HTR-8/SVneo (cell line): ENCODE results near the gene RNFT2.

Source experiments
- DNase-seq: peaks from one replicate; pipeline ENCODE4 v3.0.0; 2011; ENCODE audit warnings: low spot score, mixed read lengths; ENCODE audit not compliant: insufficient read length
- FAIRE-seq: peaks from 2 replicates; lab custom pipeline; 2011; peaks lifted over from hg19 to GRCh38; lab: Jason Lieb, UNC

The RNFT2 gene

DNA sequence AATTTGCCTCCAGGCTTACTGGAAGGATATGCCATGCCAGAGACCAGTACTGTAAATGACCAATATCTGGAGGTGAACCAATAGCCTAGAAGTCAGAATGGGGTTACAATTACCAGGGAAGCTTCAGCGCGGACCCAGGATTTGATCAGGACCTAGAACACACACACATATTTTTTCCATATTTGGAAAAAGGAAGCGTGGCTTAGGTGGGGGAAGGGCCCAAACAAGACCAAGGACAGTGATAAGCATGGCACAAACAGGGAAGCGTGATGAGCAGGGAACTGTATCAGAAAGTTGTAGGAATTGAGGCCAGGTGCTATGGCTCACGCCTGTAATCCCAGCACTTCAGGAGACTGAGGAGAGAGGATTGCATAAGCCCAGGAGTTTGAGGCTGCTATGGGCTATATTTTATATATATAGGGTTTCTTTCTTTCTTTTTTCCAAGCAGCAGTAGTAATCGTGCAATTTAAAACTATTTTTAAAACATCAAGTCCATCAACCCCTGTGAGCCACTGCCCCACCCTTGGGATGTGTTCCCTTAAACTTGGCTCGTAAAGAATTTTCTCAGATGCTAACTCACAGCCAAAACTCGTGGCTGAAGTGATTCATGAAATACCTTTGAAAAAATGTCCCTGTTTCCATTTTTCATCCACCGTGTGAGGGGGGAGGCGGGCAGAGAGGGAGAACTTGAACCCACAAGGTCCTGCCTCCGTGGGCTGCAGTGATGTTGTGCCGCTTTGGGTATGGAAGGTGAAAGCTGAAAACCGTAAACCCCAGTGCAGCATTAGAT lies 126.5 kb downstream of the RNFT2 start:
- DNase-seq (no peak), FAIRE-seq (peak; percentile 23)

DNA sequence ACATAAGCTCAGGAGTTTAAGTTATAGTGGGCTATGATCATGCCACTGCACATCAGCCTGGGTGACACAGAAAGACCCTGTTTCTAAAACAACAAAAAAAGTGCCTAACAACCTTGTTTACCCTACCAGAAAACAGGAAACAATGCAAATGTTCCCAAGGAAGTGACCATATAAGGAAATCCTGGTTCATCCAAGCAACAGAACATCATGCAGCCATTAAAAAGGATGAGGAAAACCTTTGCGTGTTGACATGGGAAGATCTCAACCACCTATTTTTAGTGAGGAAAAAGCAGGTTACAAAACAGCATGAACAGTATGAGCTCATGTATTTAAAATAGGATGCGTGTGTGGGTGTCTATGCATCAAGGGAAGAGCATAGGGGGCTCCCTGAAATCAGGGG lies 129.4 kb downstream of the RNFT2 start:
- FAIRE-seq (no peak), DNase-seq (no peak)

DNA sequence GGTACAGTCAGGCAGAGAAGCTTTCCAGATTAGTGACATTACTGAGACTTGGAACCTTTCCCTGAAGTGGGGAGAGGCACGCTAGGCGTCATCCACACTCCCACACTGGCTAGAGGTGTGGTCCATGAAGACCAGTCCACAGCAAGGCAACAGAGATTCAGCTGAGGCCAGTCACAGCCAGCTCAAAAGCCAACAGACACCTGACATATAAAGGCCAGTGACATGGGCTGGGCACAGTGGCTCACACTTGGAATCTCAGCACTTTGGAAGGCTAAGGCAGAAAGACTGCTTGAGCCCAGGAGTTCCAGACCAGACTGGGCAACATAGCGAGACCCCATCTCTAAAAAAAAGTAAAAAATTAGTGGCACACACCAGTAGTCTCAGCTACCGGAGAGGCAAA lies 132.2 kb downstream of the RNFT2 start:
- no peak for FAIRE-seq
- no peak for DNase-seq

DNA sequence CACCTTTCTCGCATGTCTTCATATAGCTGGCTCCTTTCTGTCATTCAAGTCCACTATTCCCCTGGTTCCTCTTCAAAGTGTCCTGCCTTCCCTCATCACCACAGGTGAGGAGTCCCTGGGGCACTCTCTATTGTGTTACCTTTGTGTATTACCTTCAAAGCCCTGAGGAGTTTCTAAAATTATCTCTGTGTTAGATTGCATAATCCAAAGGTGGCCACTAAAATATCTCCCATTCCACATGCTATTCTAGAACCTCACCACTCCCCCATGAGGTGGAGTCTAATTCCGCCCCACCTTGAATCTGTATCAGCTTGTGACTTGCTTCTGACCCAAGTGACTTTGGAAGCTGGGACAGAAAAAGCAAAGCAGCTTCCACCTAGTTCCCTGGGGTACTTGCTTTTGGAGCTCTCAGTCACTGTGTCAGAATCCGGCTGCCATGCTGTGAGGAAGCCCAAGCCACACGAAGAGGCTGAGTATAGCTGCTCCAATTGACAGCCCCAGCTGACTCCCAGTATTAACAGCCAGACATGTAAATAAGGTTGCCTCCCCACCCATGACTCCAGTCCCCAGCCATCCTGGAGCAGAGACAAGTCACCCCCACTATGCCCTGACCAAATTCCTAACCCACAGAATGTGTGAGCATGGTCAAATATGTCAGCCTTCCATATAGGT lies 136.3 kb downstream of the RNFT2 start:
- FAIRE-seq: no peak
- DNase-seq: no peak

DNA sequence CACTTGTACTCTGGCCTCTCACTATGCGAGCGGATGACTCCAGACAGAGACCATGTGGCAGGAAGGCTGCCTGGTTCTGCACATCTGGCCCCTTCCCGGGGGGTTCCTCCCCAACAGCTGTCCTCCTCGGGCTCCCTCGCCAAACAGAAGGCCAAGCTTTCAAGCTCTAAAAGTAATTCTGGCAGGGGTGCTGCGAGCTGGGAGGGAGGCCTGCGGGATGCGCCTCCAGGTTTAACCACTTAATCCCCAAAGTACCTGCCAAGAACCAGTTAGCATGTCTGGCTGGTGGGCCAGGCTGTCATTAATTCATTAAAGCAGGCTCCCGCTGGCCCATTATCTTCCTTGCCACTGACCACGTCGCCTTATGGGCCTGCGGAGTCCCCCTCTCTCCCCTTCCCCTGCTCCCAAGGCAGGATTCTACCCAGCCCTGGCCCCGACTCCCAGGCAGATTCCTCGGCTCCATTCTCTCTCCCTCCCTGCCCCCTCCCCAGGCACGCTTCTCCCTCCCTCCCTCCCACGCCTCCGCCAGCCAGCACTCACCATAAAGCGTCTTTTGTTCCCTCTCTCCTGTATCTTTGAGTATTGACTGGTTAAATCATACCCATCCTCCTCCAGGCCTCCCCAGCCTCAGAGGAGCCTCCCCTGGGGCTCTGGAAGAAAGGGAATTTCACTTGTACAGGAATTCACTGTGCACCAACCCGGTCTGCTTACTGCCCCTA lies 138.2 kb downstream of the RNFT2 start:
- no peak for FAIRE-seq
- DNase-seq: no peak

DNA sequence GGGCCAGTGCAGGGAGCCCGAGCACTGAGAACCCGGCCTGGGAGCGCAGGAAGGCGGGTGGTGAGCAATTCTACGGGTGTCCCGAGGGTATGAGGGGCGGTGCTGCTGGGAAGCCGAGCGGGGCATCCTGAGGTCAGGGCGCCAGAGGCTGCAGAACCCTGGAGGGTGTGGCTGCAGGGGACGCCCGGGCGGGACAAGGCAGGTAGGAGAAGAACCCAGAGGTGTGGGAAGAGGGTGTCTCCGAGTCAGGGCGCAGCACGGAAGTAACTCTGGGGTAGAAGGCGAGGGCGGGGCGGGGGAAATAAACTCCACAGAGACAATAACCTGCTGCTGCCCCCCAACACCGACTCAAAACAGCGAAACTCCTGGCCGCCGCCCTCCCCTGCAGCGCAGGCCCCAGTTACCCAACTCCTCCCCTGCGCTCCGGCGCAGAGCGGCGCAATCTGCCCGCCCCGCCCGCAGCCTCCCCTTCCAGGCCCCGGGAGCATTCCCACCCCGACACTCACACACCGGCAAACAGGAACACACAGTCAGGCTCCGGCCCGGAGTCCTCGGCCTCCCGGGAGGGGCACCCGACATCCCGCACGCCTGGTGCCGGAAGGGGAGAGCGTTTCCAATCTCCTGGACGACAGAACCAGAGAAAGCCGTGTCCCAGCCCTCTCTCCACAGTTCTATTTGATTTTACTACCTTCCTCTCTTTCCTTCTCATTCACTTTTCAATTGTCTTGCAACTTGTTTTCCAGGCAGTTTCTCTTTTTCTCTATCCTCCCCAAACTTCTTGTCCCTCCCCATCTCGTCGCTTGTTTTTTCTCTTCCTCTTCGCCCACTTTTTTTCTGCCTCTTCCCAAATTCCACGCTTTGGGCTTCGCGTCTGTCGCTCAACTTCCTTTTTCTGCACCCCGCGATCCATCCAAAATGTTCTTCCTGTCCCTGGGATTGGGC lies 140.7 kb downstream of the RNFT2 start:
- peak; percentile 23 for FAIRE-seq
- no peak for DNase-seq

DNA sequence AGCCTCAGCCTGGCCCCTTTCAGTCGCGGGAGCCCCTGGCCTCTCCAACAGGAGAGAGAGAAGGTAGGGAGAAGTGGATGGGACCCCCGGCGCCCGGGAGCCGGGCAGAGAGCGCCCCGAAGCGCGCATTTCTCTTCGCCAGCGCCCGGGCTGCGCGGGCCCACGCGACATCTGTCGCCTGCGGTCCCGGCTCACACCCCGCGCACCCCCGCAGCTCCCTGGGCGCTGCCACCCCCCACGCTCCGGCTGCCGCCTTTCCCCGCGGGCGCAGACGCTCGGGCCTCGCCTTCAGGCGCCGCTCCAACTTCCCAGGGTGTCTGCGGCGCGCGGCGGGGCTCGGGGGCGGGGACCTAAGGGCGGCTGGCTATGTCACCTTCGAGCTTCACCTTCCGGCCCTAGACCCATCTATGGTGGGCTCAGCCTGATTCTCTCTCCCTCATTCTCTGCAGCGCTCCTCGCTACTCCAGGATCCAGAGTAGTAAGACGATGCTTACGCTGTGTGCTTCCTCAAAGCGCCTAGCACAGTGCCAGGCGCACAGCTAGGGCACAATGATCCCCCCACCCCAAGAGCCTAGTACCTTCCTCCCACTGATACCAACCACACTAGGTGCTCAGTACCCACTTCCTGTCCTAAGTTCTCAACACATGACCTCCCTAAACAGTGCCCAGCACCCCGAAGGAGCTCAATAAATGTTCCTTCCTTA lies 141.5 kb downstream of the RNFT2 start:
- FAIRE-seq (no peak), DNase-seq (no peak)

DNA sequence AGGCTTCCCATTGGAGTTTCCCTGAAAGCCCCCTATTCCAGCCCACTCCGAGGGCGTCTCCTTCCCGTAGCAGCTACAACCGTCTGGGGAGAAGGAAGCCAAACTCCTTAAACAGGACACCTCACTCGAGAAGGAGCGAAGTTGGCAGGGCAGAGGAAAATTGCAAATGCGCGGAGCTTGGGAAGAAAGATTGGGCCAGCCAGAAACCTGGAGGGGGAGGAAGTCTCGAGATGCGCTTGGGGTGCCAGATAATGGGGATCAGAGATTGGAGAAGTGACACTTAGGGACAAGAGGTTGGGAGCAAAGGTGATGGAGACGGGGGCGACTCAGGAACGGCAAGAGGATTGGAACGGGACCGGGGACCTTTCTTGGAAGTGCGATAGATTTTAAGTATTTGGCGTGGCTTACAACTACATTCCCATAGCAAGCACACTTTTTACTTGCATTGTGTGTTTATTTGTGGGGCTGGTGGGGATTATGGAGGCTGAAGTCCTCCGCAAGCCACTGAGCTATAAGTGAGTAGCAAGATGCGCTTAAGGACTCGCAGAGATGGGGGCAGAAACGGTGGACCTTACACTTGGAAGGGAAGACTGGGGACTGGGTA lies 142.2 kb downstream of the RNFT2 start:
- FAIRE-seq: peak; percentile 59

DNA sequence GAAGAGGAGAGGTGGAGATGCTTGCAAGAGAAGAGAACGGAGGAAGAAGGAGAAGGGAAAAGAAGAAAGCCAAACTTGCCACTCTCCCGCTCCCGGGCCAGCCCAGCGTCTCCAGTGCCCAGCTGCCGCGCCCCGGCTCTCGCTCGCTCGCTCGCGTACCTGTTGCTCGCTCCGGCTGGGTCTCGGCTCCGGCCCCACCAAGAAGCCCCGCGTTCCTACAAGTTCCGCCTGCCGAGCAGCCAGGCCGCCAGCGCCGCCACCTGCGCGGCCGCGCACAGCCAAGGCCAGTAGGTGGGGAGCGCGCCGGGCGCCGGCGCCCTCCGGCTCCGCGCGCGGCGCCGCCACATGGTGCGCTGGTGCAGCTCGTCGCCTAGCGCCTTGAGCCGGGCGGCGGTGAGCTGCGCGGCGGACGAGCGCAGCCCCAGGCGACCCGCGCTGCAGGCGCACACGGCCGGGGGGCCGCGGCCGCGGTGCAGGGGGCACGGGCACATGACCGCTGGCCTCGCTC lies 142.8 kb downstream of the RNFT2 start:
- DNase-seq (no peak), FAIRE-seq (peak; percentile 80)

More for the DNA sequence above, 142.2 kb downstream of the RNFT2 start:
- no peak for DNase-seq

DNA sequence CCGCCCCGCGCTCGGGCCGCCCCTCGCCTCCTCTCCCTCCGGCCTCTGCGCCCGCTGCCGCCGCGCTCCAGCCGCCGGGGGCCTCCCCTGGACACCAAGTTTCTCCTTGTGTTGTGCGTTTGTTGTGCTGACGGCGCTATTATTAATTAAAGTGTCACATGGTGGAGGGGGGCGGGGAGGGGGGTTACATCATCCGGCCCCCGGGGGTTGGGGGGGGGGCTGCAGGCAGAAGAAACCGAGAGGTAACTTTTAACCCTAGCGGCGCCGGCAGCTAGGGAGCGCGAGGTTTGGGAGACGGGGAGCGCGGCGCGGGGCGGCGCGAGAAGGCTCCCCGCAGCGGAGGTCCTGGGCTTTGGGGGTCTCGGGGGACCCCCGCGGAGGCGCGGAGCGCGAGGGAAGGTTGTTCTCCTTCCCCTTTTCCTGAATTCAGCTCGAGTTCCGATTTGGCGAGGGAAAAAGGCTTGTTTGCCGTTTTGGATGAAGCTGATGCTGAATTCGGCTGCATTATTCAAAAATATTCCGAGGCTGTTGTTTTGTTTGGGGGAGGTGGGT lies 143.3 kb downstream of the RNFT2 start, which contains the start of gene HRK:
Gene HRK (minus strand): TSS at position 117 of the 552 bp plus-strand sequence. CDS start 134 bp downstream, outside the sequence.
- DNase-seq (no peak), FAIRE-seq (no peak)

DNA sequence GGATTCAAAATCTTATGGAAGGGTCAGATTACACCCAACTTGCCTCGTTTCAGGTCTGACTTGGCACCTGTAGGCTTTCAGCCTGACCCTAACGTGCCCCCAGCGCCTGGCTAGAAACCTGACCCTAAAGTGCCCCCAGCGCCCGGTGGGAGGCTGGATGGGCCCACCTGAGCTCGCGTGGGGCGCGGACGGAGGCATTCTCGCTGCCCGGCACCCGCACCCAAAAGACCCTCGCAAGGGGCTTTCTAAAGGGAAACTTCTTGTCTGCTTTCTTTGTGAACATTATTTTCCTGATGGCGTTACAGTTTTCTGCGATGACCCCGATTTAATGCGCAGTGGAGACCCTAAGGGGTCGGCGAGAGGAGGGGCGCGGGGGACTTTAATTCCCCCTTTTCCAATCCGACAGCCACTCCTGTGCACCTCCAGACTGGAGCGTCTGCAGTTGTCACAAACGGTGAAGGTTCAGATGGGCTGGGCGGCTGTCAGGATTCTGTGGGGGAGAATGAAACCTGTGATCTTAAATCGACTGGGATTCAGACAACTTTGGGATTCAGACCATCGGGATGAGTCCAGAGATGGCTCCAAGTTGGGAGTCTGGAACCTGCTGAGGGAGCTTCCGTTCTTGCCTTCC lies 143.9 kb downstream of the RNFT2 start:
- FAIRE-seq: no peak
- no peak for DNase-seq

DNA sequence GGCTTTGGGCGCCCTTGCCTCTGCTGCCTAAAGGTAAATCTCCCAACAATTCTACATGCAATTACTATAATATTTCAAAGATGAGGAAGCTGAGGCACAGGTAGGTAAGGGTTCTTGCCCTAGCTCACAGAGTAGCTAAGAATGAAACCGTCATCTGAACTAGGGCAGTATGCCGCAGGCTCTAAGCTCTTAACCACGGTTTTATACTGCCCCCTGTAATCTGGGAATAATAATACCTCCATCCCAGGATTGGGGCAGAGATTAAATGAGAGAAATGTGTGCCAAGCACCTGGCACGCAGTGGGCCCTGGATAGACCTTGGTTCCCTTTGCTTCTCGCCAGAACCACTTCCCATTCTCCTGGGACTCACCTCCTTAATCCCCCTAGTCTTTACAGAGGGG lies 144.6 kb downstream of the RNFT2 start:
- no peak for DNase-seq
- FAIRE-seq: no peak

DNA sequence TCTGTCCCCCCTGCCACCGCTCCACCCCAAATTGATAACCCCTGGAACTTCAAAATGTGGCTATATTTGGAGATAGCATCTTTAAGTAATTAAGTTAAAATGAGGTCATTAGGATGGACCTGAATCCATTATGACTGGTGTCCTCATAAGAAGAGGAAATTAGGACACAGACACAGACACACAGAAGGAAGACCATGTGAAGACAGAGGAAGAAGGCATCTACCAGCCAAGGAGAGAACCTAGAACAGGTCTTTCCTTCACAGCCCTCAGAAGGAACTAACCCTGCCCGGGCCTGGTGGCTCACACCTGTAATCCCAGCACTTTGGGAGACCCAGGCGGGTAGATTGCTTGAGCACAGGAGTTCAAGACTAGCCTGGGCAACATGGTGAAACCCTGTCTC lies 146.8 kb downstream of the RNFT2 start:
- FAIRE-seq (no peak), DNase-seq (no peak)

DNA sequence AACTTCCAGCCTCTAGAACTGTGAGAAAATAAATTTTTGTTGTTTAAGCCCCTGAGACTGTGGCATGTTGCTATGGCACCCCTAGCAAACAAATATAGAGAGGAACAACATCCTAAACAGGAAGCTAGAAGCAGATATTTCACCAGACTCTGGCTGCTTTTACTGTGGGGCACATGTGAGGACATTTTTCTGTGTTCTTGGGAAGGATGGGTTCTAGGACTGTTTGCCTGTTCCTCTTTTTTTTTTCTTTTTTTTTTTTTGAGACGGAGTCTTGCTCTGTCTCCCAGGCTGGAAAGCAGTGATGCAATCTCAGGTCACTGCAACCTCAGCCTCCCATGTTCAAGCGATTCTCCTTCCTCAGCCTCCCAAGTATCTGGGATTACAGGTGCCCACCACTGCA lies 147.4 kb downstream of the RNFT2 start:
- FAIRE-seq (no peak), DNase-seq (no peak)

DNA sequence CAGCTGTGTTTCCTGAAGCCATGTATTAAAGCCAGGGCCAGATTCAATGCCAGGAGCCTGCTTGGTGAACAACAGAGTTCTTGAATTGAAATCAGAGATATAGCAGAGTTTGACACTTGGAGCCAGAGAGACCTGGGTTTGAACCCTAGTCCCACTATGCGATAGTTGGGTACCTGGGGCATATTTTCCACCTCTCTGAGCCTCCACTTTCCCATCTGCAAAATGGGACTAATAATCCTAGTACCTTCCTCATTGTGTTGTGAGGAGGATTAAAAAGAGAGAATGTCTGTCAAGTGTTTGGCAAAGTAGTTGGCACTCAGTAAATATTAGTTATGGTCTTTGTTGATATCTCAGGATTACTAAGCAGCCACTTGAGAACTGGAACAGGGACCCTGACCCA lies 149.1 kb downstream of the RNFT2 start:
- no peak for DNase-seq
- FAIRE-seq: no peak

DNA sequence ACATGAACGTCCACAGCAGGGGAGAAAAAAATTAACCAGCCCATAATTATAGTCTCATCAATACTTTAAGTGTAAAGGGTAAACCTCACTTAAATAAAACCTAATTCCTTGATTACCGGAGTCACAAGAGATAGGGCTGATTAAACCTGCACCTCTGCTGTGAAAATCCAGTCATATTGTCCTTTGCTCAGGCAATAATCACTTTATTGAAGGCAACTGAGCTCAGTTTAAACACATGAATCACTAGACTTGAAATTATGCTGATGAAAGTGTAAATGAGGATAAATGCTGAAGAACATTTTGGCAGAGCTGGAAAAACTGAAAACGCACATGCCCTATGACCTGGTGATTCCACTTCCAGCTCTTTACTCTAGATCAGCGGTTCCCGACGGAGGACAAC lies 149.8 kb downstream of the RNFT2 start:
- FAIRE-seq (no peak), DNase-seq (no peak)

DNA sequence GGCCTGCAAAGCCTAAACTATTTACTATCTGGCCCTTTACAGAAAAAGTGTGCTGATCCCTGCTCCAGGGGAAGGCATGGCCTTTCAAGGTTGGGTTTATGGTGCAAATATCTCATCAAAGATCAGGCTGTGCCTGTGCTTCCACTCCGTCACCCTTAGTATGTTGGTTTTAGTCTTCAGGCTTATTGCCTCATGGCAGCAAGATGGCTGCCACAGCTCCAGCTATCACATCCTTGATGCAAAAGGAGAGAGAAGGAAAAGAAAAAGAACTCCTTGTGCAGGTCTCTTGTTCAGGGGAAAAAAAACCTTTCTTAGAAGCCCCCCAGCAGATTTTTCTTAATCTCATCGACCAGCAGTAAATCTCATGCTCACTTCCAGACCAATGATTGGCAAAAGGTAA lies 152.2 kb downstream of the RNFT2 start:
- FAIRE-seq (no peak), DNase-seq (no peak)

DNA sequence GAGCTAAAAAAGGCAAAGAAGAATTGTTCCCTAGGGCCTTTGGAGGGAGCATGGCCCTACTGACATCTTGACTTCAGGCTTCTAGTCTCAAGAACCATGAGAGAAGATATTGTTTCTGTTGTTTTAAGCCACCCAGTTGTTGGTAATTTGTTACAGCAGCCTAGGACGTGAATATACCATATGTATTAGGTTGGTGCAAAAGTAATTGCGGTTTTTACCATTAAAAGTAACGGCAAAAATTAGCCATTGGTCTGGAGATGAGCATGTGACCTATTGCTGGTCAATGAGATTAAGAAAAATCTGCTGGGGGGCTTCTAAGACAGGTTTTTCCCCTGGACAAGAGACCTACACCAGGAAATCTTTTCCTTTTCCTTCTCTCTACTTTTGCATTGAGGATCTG lies 152.9 kb downstream of the RNFT2 start:
- DNase-seq: no peak
- no peak for FAIRE-seq
